Activated CD8-positive, alpha-beta memory T cell treated with anti-CD3 and anti-CD28 coated beads, Interleukin-2, amount 50 U/mL, for 48 hours (primary cell): ENCODE measurements around the gene DARS2.

ENCODE experiments used
- DNase-seq: peaks from one replicate; pipeline ENCODE4 v3.0.0-alpha.2; 2020

Gene DARS2

GRCh38 chr1:173888749-173889148 is 64.3 kb downstream of the DARS2 start:
- no peak for DNase-seq

GRCh38 chr1:173889885-173890284 is 65.4 kb downstream of the DARS2 start:
- DNase-seq = no peak

- DNase-seq = no peak
Observed at GRCh38 chr1:173893611-173894010, 69.1 kb downstream of the DARS2 start.

- no peak for DNase-seq
Observed at GRCh38 chr1:173894189-173894588, 69.7 kb downstream of the DARS2 start.

GRCh38 chr1:173900427-173900826 is 76.0 kb downstream of the DARS2 start:
- no peak for DNase-seq

- DNase-seq = no peak
Observed at GRCh38 chr1:173900992-173901391, 76.5 kb downstream of the DARS2 start.

GRCh38 chr1:173903827-173904531 is 79.5 kb downstream of the DARS2 start:
- DNase-seq = no peak
